Liver (tissue), 9 donors: Measurements from ENCODE around the gene LMBRD1. TPM values are rescaled to one million over a fixed set of nuclear protein-coding genes. Genes with fewer than 3 reads are reported as not detected.

Experiments
- DNase-seq: peaks from one replicate; pipeline ENCODE4 v3.0.0-alpha.2; 2017; ENCODE audit warnings: low spot score
- H3K27ac ChIP-seq, 2 donors: one replicate each; pipeline ENCODE4 v1.7.0; 2013; ENCODE audit warnings: inconsistent platforms in 2 of 2, low read length in 2 of 2, control low read depth in 1 of 2, low read depth in 1 of 2, mild to moderate bottlenecking in 1 of 2
- H3K27me3 ChIP-seq, 4 donors: one replicate each; pipeline versions ENCODE4 v1.6.1 to v1.7.0; 2013; ENCODE audit warnings: low read length in 3 of 4, inconsistent platforms in 1 of 4, mild to moderate bottlenecking in 1 of 4, moderate library complexity in 1 of 4; ENCODE audit not compliant: control insufficient read depth in 4 of 4, insufficient read depth in 4 of 4
- H3K36me3 ChIP-seq, 4 donors: one replicate each; pipeline versions ENCODE4 v1.6.1 to v1.7.0; 2013; ENCODE audit warnings: low read length in 3 of 4, mild to moderate bottlenecking in 3 of 4, low read depth in 1 of 4, moderate library complexity in 1 of 4; ENCODE audit not compliant: control insufficient read depth in 4 of 4, insufficient read depth in 3 of 4
- H3K4me1 ChIP-seq, 4 donors: one replicate each; pipeline versions ENCODE4 v1.6.1 to v1.7.0; 2013; ENCODE audit warnings: low read length in 3 of 4, mild to moderate bottlenecking in 3 of 4, moderate library complexity in 1 of 4; ENCODE audit not compliant: control insufficient read depth in 4 of 4, insufficient read depth in 4 of 4
- H3K4me3 ChIP-seq, 3 donors: one replicate each; pipeline versions ENCODE4 v1.6.1 to v1.7.0; 2013; ENCODE audit warnings: low read length in 3 of 3, control low read depth in 1 of 3, low read depth in 1 of 3, mild to moderate bottlenecking in 1 of 3
- H3K9ac ChIP-seq, 2 donors: one replicate each; pipeline ENCODE4 v1.7.0; 2013; ENCODE audit warnings: low read length in 2 of 2, mild to moderate bottlenecking in 2 of 2, moderate library complexity in 2 of 2, control low read depth in 1 of 2, low read depth in 1 of 2
- H3K9me3 ChIP-seq, 4 donors: one replicate each; pipeline versions ENCODE4 v1.6.1 to v1.7.0; 2013; ENCODE audit warnings: low read length in 3 of 4; ENCODE audit not compliant: control insufficient read depth in 4 of 4
- ATF3 ChIP-seq: IDR thresholded peaks from 2 replicates; pipeline ENCODE4 v1.6.1; 2016; ENCODE audit warnings: antibody characterized with exemption
- CTCF ChIP-seq: fragments of 150-350 bp; IDR thresholded peaks from 2 replicates; pipeline ENCODE4 v1.5.1; 2017; ENCODE audit warnings: improper control_type of control experiment, low read depth, low read length; ENCODE audit not compliant: missing input control
- EGR1 ChIP-seq, 2 donors: IDR thresholded peaks; 2 replicates each; pipeline ENCODE4 v1.6.1; 2016 to 2018; ENCODE audit warnings: antibody characterized with exemption in 2 of 2, low read depth in 2 of 2
- FOXA1 ChIP-seq: IDR thresholded peaks from 2 replicates; pipeline ENCODE4 v1.6.1; 2016; ENCODE audit warnings: antibody characterized with exemption
- FOXA2 ChIP-seq: IDR thresholded peaks from 2 replicates; pipeline ENCODE4 v1.6.1; 2016; ENCODE audit warnings: antibody characterized with exemption
- GABPA ChIP-seq, 2 donors: IDR thresholded peaks in 1 of 2; conservative IDR thresholded peaks in 1 of 2; 2 replicates each; pipeline ENCODE4 v1.6.1; 2016; ENCODE audit warnings: antibody characterized with exemption in 2 of 2, mild to moderate bottlenecking in 1 of 2, moderate library complexity in 1 of 2
- HNF4A ChIP-seq, 2 donors: conservative IDR thresholded peaks; 2 replicates each; pipeline ENCODE4 v1.6.1; 2016; ENCODE audit warnings: antibody characterized with exemption in 2 of 2, mild to moderate bottlenecking in 2 of 2
- HNF4G ChIP-seq: IDR thresholded peaks from 2 replicates; pipeline ENCODE4 v1.6.1; 2016; ENCODE audit warnings: antibody characterized with exemption
- JUND ChIP-seq, 2 donors: IDR thresholded peaks; 2 replicates each; pipeline ENCODE4 v1.6.1; 2016; ENCODE audit warnings: antibody characterized with exemption in 2 of 2
- MAX ChIP-seq: IDR thresholded peaks from 2 replicates; pipeline ENCODE4 v1.6.1; 2016; ENCODE audit warnings: antibody characterized with exemption
- NR2F2 ChIP-seq: IDR thresholded peaks from 2 replicates; pipeline ENCODE4 v1.6.1; 2016; ENCODE audit warnings: antibody characterized with exemption
- RAD21 ChIP-seq, 2 donors: IDR thresholded peaks; 2 replicates each; pipeline ENCODE4 v1.6.1; 2016; ENCODE audit warnings: antibody characterized with exemption in 2 of 2, mild to moderate bottlenecking in 2 of 2
- REST ChIP-seq: IDR thresholded peaks from 2 replicates; pipeline ENCODE4 v1.6.1; 2016; ENCODE audit warnings: antibody characterized with exemption, mild to moderate bottlenecking
- RXRA ChIP-seq, 2 donors: IDR thresholded peaks; 2 replicates each; pipeline ENCODE4 v1.6.1; 2017 to 2018; ENCODE audit warnings: antibody characterized with exemption in 2 of 2, mild to moderate bottlenecking in 1 of 2
- SP1 ChIP-seq: IDR thresholded peaks from 2 replicates; pipeline ENCODE4 v1.6.1; 2018; ENCODE audit warnings: antibody characterized with exemption, mild to moderate bottlenecking
- TAF1 ChIP-seq: conservative IDR thresholded peaks from 2 replicates; pipeline ENCODE4 v1.6.1; 2016; ENCODE audit warnings: antibody characterized with exemption, mild to moderate bottlenecking
- YY1 ChIP-seq: IDR thresholded peaks from 2 replicates; pipeline ENCODE4 v1.6.1; 2016; ENCODE audit warnings: antibody characterized with exemption, mild to moderate bottlenecking
- ZBTB33 ChIP-seq: IDR thresholded peaks from 2 replicates; pipeline ENCODE4 v1.6.1; 2016; ENCODE audit warnings: antibody characterized with exemption
- WGBS: extraction: QIAGEN DNeasy Blood & Tissue Kit; methylation state at CpG from one replicate; pipeline ENCODE4 v1.1.7; 2013; 5-methylcytosine and 5-hydroxymethylcytosine counted together
- polyA plus RNA-seq, 2 donors: library from polyadenylated mRNA; stranded (reverse) in 1 of 2; unstranded in 1 of 2; fragments of 200-250 nt in 1 of 2; fragments of >200 nt in 1 of 2; fragmentation: Nextera tagmentation in 1 of 2; extraction: Ambion mirVana in 1 of 2; gene quantifications; one replicate each; pipeline versions ENCODE4 v1.2.1 to v1.2.3, GENCODE V29; 2013 to 2015
- total RNA-seq, 2 donors: library from RNA; depleted of rRNA; stranded (reverse); fragments of >200 nt; gene quantifications; one replicate each; pipeline ENCODE4 v1.2.3, GENCODE V29; 2014
- donor health status: healthy.
- donor health status: healthy.
- donor health status: healthy.
- donor health status: healthy.
- donor health status: healthy.

LMBRD1 gene
- total and polyA plus RNA-seq, 4 donors, result 33.2 to 54.5 (median 43.3) TPM

GRCh38 chr6:69756366-69756765 lies 40.4 kb downstream of the LMBRD1 start:
- Histone ChIP-seq H3K9me3 (no peaks in the 10 kb centered on the region), H3K4me1 (peaks cover 0 to 7% (median 0%) of the 10 kb centered on the region in 4 donors), H3K4me3 (no peak overlapping the region), H3K27me3 (no peaks in the 10 kb centered on the region), H3K27ac (no peak overlapping the region), H3K36me3 (peaks cover 0 to 2% (median 1%) of the 10 kb centered on the region in 4 donors), H3K9ac (no peak overlapping the region)
- TF ChIP-seq EGR1 (IDR thresholded peaks at IDR 0.05; ENCODE audit: low read depth in 2 of 2), result no peak
- no peak for TF ChIP-seq NR2F2
- TF ChIP-seq RXRA (IDR thresholded peaks at IDR 0.05), result no peak
- TF ChIP-seq HNF4G, result no peak
- no peak for TF ChIP-seq HNF4A (conservative IDR thresholded peaks at IDR 0.05)
- no peak for TF ChIP-seq REST
- no peak for TF ChIP-seq FOXA1
- DNase-seq, result no peak

- TF ChIP-seq EGR1 (IDR thresholded peaks at IDR 0.05; ENCODE audit: low read depth in 2 of 2) (no peak), HNF4G (no peak), REST (no peak), FOXA1 (no peak), ZBTB33 (no peak), HNF4A (conservative IDR thresholded peaks at IDR 0.05) (no peak), FOXA2 (no peak), JUND (IDR thresholded peaks at IDR 0.05) (no peak), CTCF (no peak), GABPA (IDR thresholded peaks at IDR 0.05 in 1 of 2, conservative IDR thresholded peaks at IDR 0.05 in 1 of 2) (no peak), ATF3 (no peak), RXRA (IDR thresholded peaks at IDR 0.05) (no peak), YY1 (no peak), SP1 (no peak), RAD21 (IDR thresholded peaks at IDR 0.05) (no peak), TAF1 (no peak), MAX (no peak), NR2F2 (no peak)
- H3K36me3 ChIP-seq, result no peaks in the 10 kb centered on the region
- peaks cover 2 to 5% (median 3%) of the 10 kb centered on the region in 4 donors for H3K4me1 ChIP-seq
- no peak for DNase-seq
- H3K9ac ChIP-seq, result no peak overlapping the region
- no peaks in the 10 kb centered on the region for H3K27me3 ChIP-seq
- 98% methylated on average over 4 of the region's 4 CpGs for WGBS
- no peaks in the 10 kb centered on the region for H3K9me3 ChIP-seq
- no peak overlapping the region for H3K4me3 ChIP-seq
- no peak overlapping the region for H3K27ac ChIP-seq
These were observed 61.8 kb downstream of the LMBRD1 start for GRCh38 chr6:69735027-69735426.
